GM18858 (cell line): ENCODE results near the gene GBP3.
A peak's percentile ranks its signal among the peaks of the same experiment; 100 is the strongest.
"Not testable (repeated sequence)": the region's sequence is repeated elsewhere in the genome, so short reads cannot be mapped to it uniquely, and the experiment has no call there.

Experiments used
- ATAC-seq: cut with Tn5 transposase; IDR thresholded peaks from one replicate; pipeline ENCODE4 v1.9.1; 2021; ENCODE audit not compliant: unreplicated experiment

Gene GBP3

DNA sequence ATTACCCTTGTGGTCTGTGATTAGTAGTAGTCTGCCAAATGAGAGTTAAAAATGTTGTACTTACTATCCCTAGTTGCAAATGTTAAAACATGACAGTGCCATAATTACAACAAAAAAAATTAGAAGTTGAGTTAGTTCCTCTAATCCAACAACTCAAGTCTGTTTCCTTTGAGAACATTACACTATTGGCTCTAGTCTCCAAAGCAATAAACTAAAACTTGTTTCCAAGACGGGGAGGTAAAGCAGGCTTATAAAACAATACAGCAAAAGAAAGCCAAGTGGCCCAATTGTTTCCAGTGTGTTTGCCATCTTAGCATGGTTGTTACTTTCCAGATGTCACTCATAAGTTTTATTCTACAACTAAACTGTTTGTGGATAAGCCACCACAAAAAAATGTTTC lies 41.8 kb downstream of the GBP3 start:
- no peak for ATAC-seq

DNA sequence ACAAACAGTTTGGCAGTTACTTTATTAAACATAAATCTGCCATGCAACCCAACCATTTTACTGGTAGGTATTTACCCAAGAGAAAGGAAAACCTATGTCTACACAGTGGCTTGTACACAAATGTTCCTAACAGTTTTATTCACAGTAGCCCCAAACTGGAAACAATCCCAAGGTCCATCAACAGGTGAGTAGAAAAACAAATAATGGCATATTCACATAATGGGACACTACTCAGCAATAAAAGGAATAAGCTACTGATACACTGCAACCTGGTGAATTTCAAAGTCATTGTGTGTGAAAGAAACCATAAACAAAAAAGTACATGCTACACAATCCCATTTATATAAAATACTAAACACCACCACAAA lies 42.9 kb downstream of the GBP3 start:
- ATAC-seq, result no peak

DNA sequence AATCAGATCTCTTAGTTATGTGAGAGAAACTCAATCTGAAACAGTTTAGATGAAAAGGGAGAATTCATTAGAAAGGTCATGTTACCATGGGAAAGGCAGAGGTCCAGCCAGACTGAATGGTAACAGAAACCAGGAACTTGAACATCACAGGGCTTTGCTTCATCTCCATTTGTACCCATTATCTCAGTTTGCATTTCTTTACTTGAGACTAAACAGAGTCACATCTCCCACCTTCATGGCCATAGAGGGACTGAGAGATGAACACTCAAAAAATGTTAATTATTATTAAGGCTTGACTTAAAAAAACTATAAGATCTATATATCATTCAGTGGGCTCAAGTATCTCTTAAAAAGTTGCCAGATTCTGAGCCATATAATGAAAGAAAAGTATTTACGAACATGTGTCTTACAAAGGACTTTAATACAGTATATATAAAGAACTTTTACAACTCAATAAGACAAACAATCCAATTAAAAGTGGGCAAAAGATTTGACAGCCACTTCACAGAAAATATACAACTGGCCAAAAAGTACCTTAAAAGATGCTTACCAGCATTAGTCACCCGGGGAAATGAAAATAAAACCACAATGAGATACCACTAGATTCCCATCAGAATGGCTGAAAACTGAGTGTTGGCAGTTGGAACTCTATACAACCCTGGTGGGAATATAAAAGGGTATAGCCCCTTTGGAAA lies 43.5 kb downstream of the GBP3 start:
- ATAC-seq, result no peak

DNA sequence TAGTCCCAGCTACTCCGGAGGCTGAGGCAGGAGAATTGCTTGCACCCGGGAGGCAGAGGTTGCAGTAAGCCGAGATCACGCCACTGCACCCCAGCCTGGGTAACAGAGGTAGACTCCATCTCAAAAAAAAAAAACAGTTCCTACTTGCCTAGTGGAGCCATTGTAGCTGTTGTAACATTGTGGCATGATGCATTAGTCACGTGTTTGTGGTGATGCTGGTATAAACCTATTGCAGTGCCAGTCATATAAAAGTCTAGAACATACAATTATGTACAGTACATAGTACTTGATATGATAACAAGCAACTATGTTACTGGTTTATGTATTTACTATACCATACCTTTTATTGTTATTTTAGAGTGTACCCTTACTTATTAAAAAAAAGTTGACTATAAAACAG lies 46.4 kb downstream of the GBP3 start:
- no peak for ATAC-seq

DNA sequence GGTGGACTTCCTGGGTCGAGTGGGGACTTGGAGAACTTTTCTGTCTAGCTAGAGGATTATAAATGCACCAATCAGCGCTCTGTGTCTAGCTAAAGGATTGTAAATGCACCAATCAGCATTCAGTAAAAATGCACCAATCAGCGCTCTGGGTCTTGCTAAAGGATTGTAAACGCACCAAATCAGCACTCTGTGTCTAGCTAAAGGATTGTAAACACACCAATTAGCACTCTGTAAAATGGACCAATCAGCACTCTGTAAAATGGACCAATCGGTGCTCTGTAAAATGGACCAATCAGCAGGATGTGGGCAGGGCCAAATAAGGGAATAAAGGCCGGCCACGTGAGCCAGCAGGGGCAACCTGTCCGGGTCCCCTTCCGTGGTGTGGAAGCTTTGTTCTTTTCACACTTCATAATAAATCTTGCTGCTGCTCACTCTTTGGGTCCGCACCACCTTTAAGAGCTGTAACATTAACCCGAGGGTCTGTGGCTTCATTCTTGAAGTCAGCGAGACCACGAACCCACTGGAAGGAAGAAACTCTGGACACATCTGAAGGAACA lies 48.0 kb downstream of the GBP3 start:
- ATAC-seq, result not testable (repeated sequence)

DNA sequence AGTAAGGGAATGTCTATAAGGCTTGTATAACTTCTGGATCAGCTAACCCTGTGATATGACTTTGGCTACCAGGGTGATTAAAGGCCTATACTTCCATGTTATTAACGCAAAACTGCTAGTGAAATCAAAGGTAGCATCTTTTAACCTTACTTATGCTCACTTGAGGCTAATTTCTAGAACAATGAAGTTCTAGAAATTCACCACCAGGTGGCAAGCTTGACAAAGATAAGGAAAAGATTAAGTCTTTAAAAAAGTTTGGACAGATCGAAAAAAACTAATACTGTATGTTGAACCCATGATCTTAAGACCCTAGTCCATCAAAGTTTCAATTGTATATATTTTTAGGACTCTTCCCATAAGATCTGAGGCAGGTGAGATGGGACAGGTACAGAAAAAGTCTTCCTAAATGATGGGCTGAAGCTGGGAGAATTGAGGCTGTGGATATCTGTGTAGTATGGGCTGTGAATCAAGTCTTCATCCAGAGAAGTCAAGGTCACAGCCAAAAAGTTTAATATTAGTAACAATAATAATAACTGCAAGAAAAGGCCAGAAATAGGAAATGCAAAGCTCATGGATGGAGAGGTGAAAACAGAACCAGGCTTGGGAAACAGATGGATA lies 49.0 kb downstream of the GBP3 start:
- peak; percentile 56 for ATAC-seq

DNA sequence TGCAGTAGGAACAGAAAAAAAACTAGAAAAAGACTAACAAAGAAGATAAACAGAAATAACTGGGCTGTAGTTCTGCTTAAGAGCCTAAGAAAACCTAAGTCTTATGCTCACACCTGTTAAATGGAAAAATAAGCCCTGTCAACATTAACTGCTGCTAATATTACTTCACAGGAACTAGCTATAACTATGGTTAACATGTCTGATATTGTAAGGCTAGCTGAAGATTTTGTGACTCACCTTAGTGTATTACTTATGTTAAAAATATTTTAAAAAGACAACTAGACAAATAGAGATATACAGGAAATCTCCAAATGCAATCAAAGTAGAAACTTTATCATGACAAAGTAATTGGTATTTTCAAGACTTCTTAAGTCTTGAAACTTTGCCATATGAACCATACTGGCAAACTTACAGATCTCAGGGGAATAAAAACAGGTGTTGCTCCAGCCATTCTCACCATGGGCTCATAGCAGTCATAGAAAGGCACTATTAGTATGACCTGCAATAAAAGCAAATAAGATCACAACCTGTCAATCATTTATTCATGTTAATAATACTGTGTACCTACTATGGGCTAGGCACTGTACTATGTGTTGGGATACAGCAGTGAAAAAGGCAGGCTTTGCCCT lies 60.9 kb downstream of the GBP3 start:
- no peak for ATAC-seq

DNA sequence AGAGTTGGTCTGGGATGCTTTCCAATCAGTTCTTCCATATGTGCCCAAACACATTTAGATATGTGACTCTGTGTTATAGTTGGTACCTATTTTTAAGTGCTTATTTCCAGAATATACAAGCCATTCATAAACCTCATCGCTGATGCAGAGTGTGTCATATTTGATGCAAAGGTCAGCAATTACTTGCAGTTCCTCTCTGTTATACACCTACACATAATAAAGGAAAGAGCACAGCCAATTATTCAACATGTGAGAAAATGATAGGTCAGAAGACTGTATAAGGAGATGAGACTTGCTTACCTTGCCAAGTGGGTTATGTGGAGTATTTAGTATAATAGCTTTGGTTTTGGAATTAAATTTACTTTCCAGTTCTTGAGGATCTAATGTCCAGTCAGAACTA lies 61.6 kb downstream of the GBP3 start:
- ATAC-seq, result no peak
